Subcutaneous adipose tissue (tissue), 4 donors: Measurements from ENCODE around the gene RBL1. TPM values are rescaled to one million over a fixed set of nuclear protein-coding genes. Genes with fewer than 3 reads are reported as not detected.

Experiments
- total RNA-seq, 4 donors: library from RNA; depleted of rRNA; stranded (reverse); fragments of >200 nt; gene quantifications; one replicate each; pipeline ENCODE4 v1.1.0, GENCODE V29; 2016
- TF ChIP-seq, protein P1 (sequence below): fragments of 450-650 bp; IDR thresholded peaks from one replicate; pipeline ENCODE4 v1.5.1; 2016; ENCODE audit warnings: low read depth, mild to moderate bottlenecking, control low read depth, antibody characterized with exemption, moderate library complexity

RBL1 gene
- total RNA-seq, 4 donors from 2014 or later = 4.6 to 9.7 (median 6.5) TPM

GRCh38 chr20:37032077-37032476 is 63.7 kb downstream of the RBL1 start:
- TF ChIP-seq, protein P1, sequence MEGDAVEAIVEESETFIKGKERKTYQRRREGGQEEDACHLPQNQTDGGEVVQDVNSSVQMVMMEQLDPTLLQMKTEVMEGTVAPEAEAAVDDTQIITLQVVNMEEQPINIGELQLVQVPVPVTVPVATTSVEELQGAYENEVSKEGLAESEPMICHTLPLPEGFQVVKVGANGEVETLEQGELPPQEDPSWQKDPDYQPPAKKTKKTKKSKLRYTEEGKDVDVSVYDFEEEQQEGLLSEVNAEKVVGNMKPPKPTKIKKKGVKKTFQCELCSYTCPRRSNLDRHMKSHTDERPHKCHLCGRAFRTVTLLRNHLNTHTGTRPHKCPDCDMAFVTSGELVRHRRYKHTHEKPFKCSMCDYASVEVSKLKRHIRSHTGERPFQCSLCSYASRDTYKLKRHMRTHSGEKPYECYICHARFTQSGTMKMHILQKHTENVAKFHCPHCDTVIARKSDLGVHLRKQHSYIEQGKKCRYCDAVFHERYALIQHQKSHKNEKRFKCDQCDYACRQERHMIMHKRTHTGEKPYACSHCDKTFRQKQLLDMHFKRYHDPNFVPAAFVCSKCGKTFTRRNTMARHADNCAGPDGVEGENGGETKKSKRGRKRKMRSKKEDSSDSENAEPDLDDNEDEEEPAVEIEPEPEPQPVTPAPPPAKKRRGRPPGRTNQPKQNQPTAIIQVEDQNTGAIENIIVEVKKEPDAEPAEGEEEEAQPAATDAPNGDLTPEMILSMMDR = no peak

GRCh38 chr20:37020636-37021035 is 75.2 kb downstream of the RBL1 start:
- TF ChIP-seq, protein P1 = no peak

DNA sequence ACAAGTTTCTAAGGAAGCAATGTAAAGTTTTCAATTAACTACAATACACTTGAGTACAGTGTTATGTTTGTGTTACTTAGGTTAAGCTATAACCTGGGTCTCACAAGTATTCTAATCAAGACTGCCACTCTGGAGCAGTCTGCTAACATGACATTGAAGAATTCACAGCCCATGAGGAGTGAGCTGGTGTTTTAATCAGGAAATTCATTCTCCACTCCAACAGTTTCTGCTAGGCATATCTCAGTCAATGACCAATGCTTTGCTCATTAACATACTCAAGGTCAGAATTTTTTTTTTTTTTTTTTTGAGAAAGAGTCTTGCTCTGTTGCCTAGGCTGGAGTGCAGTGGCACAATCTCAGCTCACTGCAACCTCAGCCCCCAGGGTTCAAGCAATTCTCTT is 84.7 kb downstream of the RBL1 start:
- TF ChIP-seq, protein P1 = no peak

- TF ChIP-seq, protein P1 = no peak
Observed at GRCh38 chr20:37007898-37008649, 87.7 kb downstream of the RBL1 start.

- TF ChIP-seq, protein P1 = no peak
Observed at GRCh38 chr20:36998652-36999051, 97.1 kb downstream of the RBL1 start.

DNA sequence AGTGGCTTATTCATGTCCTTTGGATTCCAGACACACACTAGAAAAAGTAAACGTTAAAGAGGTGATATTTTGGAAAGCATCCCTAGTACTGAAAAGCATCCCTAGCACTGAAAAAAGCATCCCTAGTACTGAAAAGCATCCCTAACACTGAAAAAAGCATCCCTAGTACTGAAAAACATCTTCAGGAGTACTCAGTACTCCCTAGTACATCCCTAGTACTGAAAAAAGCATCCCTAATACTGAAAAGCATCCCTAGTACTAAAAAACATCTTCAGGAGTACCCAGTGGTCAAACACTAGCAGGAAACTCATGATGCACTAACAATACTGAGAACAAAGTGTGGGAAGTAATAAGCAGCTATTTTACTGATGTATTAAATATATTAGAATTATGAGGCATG is 98.7 kb downstream of the RBL1 start:
- TF ChIP-seq, protein P1 = no peak

- TF ChIP-seq, protein P1 = no peak
Observed at GRCh38 chr20:36992802-36993334, 102.9 kb downstream of the RBL1 start.
